SKM-1 (cell line): ENCODE measurements around the gene HPCAL4.

Experiments
- DNase-seq: peaks from one replicate; lab custom pipeline; 2025; ENCODE audit not compliant: unreplicated experiment; lab: John Stamatoyannopoulos, UW

The HPCAL4 gene

DNA sequence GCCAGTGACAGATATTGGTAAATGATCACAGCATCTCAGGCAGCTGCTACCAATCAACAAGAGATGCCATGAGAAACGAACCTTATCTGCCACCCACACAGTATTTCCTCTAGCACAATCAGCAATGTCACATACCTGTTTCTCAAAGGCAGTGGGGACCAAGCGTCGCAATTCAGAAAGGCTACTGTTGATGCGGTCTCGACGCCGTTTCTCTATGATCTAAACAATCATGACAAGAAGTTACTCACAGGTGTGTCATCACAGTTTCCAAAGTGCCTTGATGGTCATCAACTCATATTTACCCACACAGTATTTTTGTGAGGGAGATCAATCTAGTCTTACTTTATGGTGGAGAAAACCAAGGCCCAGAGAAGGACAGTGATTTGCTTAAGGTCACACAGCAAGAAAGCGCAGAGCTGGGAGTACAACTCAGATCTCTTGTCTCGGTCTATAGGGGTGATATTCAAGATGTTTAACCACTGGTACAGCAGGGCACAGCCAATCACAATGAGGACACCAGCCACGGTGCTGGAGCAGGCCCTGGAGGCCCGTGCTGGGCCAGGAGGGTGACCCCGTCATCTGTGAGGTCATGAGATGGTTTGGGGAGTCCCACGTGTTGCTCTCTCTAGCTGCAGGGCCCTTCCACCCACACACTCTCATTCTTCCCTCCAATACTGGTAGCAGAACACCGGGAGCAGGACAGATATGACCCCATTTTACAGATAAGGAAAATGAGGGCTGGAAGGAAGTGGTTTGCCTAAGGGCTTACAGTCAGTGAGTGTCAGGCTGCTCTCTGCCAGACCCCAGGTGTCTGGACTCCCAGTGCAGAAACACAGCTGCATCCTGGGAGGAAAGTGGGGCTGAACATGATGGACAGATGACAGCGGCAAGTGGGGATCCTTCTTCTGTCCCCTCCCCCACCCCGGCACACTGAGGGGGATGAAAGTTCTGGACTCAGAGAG lies 59.6 kb downstream of the HPCAL4 start:
- no peak for DNase-seq

DNA sequence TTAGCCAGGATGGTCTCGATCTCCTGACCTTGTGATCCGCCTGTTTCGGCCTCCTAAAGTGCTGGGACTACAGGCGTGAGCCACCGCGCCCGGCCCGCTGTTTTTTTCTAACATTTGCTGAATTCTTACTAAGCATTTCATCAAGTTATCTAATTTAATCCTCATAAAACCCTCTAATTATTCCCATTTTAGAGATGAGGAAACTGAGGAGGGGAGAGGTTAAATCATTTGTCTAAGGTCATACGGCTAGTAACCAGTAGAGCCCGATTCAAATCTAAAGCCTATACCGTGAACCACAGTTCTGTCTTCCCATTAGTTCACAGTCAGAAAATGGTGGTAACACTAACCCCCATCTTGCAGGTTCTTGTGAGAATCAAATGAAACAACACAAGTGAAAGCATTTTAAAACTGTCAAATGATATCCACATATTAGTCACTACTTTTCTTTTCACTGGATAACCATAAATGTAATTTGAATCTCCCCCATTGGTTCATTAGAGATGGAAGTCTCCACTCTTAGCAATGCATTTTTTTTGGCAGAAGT lies 62.4 kb downstream of the HPCAL4 start:
- DNase-seq: no peak
